Neural cell (in vitro differentiated cells): ENCODE results near the gene AGXT.

Source experiments
- CTCF ChIP-seq: fragments of 450-650 bp; IDR thresholded peaks from 2 replicates; pipeline ENCODE4 v1.5.1; 2014; ENCODE audit warnings: antibody characterized with exemption, mild to moderate bottlenecking, moderate library complexity; ENCODE audit not compliant: poor library complexity, severe bottlenecking
- EZH2 ChIP-seq: fragments of 200-600, 300-800 bp; shearing (Covaris generic), sonication (generic); IDR thresholded peaks from 2 replicates; pipeline ENCODE4 v1.6.1; 2014; ENCODE audit warnings: antibody characterized with exemption, low read length, borderline replicate concordance, mild to moderate bottlenecking; ENCODE audit not compliant: insufficient read depth, poor library complexity, severe bottlenecking
- TAF1 ChIP-seq: IDR thresholded peaks from 2 replicates; pipeline ENCODE4 v1.6.1; 2012; ENCODE audit warnings: low read depth

GRCh38 chr2:240874715-240875227 lies 6.1 kb downstream of the AGXT start:
- TF ChIP-seq CTCF (no peak), TAF1 (no peak), EZH2 (no peak)
